Mesenchymal stem cell (in vitro differentiated cells and primary cell): ENCODE results near the gene ENSA.
"Not testable (repeated sequence)": the region's sequence is repeated elsewhere in the genome, so short reads cannot be mapped to it uniquely, and the experiment has no call there.

Source experiments
- DNase-seq: peaks from one replicate; pipeline ENCODE4 v3.0.0-alpha.2; 2013
- H2AFZ ChIP-seq: one replicate; pipeline ENCODE4 v1.6.1; 2013; ENCODE audit warnings: low read depth, mild to moderate bottlenecking, control low read depth, inconsistent platforms, low read length, moderate library complexity
- H2AK5ac ChIP-seq: 2 replicates; pipeline ENCODE4 v1.6.1; 2013; ENCODE audit warnings: low read length, moderate library complexity, mild to moderate bottlenecking, inconsistent platforms; ENCODE audit not compliant: severe bottlenecking
- H2BK120ac ChIP-seq: one replicate; pipeline ENCODE4 v1.6.1; 2013; ENCODE audit warnings: low read depth, mild to moderate bottlenecking, inconsistent platforms, low read length, moderate library complexity
- H2BK12ac ChIP-seq, 2 experiments: one replicate each; pipeline ENCODE4 v1.6.1; 2013; ENCODE audit warnings: inconsistent platforms in 2 of 2, low read length in 2 of 2, mild to moderate bottlenecking in 2 of 2, moderate library complexity in 2 of 2, control low read depth in 1 of 2
- H2BK15ac ChIP-seq: one replicate; pipeline ENCODE4 v1.6.1; 2013; ENCODE audit warnings: mild to moderate bottlenecking, low read depth, inconsistent platforms; ENCODE audit not compliant: poor library complexity, severe bottlenecking
- H2BK5ac ChIP-seq: 2 replicates; pipeline ENCODE4 v1.6.1; 2013; ENCODE audit warnings: low read depth, mild to moderate bottlenecking, low read length, control low read depth, inconsistent platforms; ENCODE audit not compliant: poor library complexity, severe bottlenecking
- H3K14ac ChIP-seq, 2 experiments: one replicate each; pipeline ENCODE4 v1.6.1; 2013; ENCODE audit warnings: inconsistent platforms in 2 of 2, low read length in 2 of 2, control low read depth in 1 of 2, mild to moderate bottlenecking in 1 of 2, moderate library complexity in 1 of 2
- H3K18ac ChIP-seq, 2 experiments: one replicate each; pipeline ENCODE4 v1.6.1; 2013; ENCODE audit warnings: inconsistent platforms in 2 of 2, low read length in 2 of 2, control low read depth in 1 of 2, low read depth in 1 of 2, mild to moderate bottlenecking in 1 of 2
- H3K23ac ChIP-seq, 2 experiments: one replicate each; pipeline ENCODE4 v1.6.1; 2013; ENCODE audit warnings: inconsistent platforms in 2 of 2, low read length in 2 of 2, mild to moderate bottlenecking in 2 of 2, moderate library complexity in 2 of 2, control low read depth in 1 of 2
- H3K27ac ChIP-seq: 2 replicates; pipeline ENCODE4 v1.5.1; 2013; ENCODE audit warnings: mild to moderate bottlenecking, moderate library complexity, low read length, control low read depth, inconsistent platforms; ENCODE audit not compliant: poor library complexity, severe bottlenecking
- H3K27me3 ChIP-seq, 2 experiments: 2 replicates each; pipeline versions ENCODE4 v1.6.1 to v1.7.0; 2013; ENCODE audit warnings: low read length in 2 of 2, mild to moderate bottlenecking in 2 of 2, moderate library complexity in 2 of 2, control low read depth in 1 of 2, inconsistent platforms in 1 of 2; ENCODE audit not compliant: control insufficient read depth in 1 of 2, insufficient read depth in 1 of 2
- H3K36me3 ChIP-seq, 2 experiments: 2 replicates each; pipeline versions ENCODE4 v1.6.1 to v1.7.0; 2013; ENCODE audit warnings: low read length in 2 of 2, control low read depth in 1 of 2, inconsistent platforms in 1 of 2, low read depth in 1 of 2, mild to moderate bottlenecking in 1 of 2; ENCODE audit not compliant: insufficient read depth in 2 of 2, control insufficient read depth in 1 of 2
- H3K4ac ChIP-seq, 2 experiments: one replicate each; pipeline ENCODE4 v1.6.1; 2013; ENCODE audit warnings: inconsistent platforms in 2 of 2, low read length in 2 of 2, mild to moderate bottlenecking in 2 of 2, moderate library complexity in 2 of 2, control low read depth in 1 of 2, low read depth in 1 of 2
- H3K4me1 ChIP-seq: 2 replicates; pipeline ENCODE4 v1.6.1; 2013; ENCODE audit warnings: low read depth, low read length, control low read depth; ENCODE audit not compliant: control insufficient read depth, insufficient read depth
- H3K4me2 ChIP-seq: 2 replicates; pipeline ENCODE4 v1.6.1; 2013; ENCODE audit warnings: low read length, mild to moderate bottlenecking, inconsistent platforms; ENCODE audit not compliant: poor library complexity, severe bottlenecking
- H3K4me3 ChIP-seq, 2 experiments: 2 replicates each; pipeline versions ENCODE4 v1.5.1 to v1.7.0; 2013; ENCODE audit warnings: low read length in 2 of 2, mild to moderate bottlenecking in 2 of 2, control low read depth in 1 of 2, low read depth in 1 of 2; ENCODE audit not compliant: insufficient read depth in 1 of 2
- H3K79me1 ChIP-seq: replicated peaks from 2 replicates; pipeline ENCODE4 v1.6.1; 2013; ENCODE audit warnings: mild to moderate bottlenecking, control low read depth, low read length, inconsistent platforms; ENCODE audit not compliant: poor library complexity, severe bottlenecking
- H3K9ac ChIP-seq: 2 replicates; pipeline ENCODE4 v1.7.0; 2013; ENCODE audit warnings: mild to moderate bottlenecking, low read length, moderate library complexity
- H3K9me3 ChIP-seq: 2 replicates; pipeline ENCODE4 v1.7.0; 2013; ENCODE audit warnings: mild to moderate bottlenecking, low read length; ENCODE audit not compliant: control insufficient read depth
- H4K8ac ChIP-seq: one replicate; pipeline ENCODE4 v1.6.1; 2013; ENCODE audit warnings: inconsistent platforms, mild to moderate bottlenecking, low read length, moderate library complexity
- H4K91ac ChIP-seq: one replicate; pipeline ENCODE4 v1.6.1; 2013; ENCODE audit warnings: mild to moderate bottlenecking, low read length, inconsistent platforms
- WGBS: methylation state at CpG from one replicate; pipeline ENCODE4 v1.1.7; 2013; ENCODE audit warnings: mixed read lengths; 5-methylcytosine and 5-hydroxymethylcytosine counted together

ENSA gene

DNA sequence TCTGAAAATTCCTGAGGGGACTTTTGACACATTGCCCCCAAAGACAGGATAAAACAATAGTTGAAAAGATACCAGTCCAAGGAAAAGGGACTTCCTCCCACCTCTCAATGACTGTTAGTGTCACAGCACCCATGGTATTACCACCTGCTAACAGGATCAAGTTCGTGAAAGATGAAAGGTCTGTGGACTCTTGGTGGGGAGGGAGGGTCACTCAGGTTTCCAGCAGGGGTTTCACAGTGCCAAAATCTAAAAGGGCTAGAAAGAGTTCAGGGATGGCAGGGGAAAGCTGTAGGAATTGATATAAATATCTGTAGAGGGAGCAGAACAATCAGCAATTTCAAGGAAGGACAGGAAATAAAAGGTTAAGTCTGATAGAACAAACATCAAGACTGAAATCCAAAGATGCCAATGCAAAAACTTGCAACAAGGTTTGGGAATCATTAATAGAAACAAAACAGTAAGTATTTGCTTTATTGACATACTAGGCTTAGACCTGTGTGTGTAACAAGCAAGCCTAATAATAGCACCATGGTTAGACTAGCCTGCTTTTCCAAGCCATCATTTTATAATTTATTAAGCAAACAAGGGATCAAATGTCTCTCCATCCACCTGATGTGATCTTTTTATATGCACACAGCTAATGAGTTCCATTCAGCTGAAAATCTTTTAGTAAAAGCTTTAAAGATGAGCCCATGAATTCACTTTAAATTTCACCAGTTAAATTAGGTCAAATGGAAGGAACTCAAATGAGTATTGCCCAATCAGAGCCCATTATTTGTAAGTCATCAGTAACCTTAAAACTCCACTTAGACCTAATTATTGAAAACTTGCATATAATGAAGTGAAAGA is 53.7 kb downstream of the ENSA start:
- DNase-seq = peak; percentile 55
- peak overlapping the region; percentile 96 for H3K9ac ChIP-seq
- peak overlapping the region; percentile 99 for H3K4me2 ChIP-seq
- no peaks in the 10 kb centered on the region for H3K9me3 ChIP-seq
- WGBS = 67% methylated on average over 1 of the region's 1 CpG
- H3K27ac ChIP-seq = peak overlapping the region; percentile 61
- no peak overlapping the region for H2BK15ac ChIP-seq
- H3K14ac ChIP-seq = no peak overlapping the region
- no peak overlapping the region for H4K8ac ChIP-seq
- H3K4me1 ChIP-seq = peaks cover 13% of the 10 kb centered on the region
- peaks cover 3% of the 10 kb centered on the region for H3K79me1 ChIP-seq
- no peak overlapping the region for H3K23ac ChIP-seq
- H2BK5ac ChIP-seq = no peak overlapping the region
- H4K91ac ChIP-seq = no peak overlapping the region
- H3K18ac ChIP-seq = no peak overlapping the region
- no peak overlapping the region for H2BK12ac ChIP-seq
- no peak overlapping the region for H2AFZ ChIP-seq
- H3K27me3 ChIP-seq = no peaks in the 10 kb centered on the region
- no peak overlapping the region for H2AK5ac ChIP-seq
- H3K36me3 ChIP-seq = peaks cover 31 to 77% of the 10 kb centered on the region in 2 experiments
- H3K4ac ChIP-seq = no peak overlapping the region
- H3K4me3 ChIP-seq = peak overlapping the region in 1 of 2 experiments; percentile 92
- no peak overlapping the region for H2BK120ac ChIP-seq

DNA sequence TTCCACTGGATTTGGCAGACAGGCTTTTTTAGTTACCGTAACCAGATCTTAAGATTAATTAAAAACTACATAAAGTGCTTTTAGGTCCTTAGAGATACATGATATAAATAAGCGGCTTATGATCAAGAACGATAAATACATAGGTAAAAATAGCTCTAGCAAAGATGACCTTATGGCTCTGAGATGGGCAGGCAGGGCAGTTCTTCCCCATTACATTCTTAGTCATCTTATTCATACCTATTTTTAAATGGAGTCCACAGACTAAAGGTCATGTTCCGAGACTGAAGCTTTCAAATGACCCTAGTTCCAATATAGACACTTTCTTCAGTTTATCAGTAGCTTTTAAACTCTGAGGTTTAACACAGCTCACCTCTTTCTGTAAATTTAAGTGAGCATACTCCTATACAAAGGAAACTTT is 54.3 kb downstream of the ENSA start:
- Histone ChIP-seq H2AFZ (no peak overlapping the region), H3K4me2 (peak overlapping the region; percentile 99), H3K27ac (peak overlapping the region; percentile 61), H3K36me3 (peaks cover 31 to 77% of the 10 kb centered on the region in 2 experiments), H3K14ac (no peak overlapping the region), H3K27me3 (no peaks in the 10 kb centered on the region), H3K79me1 (peaks cover under 1% of the 10 kb centered on the region), H3K4me3 (peak overlapping the region in 1 of 2 experiments; percentile 92), H3K4ac (no peak overlapping the region), H3K18ac (no peak overlapping the region), H2BK15ac (no peak overlapping the region), H4K8ac (no peak overlapping the region), H2BK5ac (no peak overlapping the region), H3K9ac (peak overlapping the region; percentile 96), H4K91ac (no peak overlapping the region), H3K4me1 (peaks cover 13% of the 10 kb centered on the region), H2BK120ac (no peak overlapping the region), H3K23ac (no peak overlapping the region), H2AK5ac (no peak overlapping the region), H2BK12ac (no peak overlapping the region), H3K9me3 (no peaks in the 10 kb centered on the region)
- peak; percentile 56 for DNase-seq
- 70% methylated on average over 3 of the region's 4 CpGs for WGBS

DNA sequence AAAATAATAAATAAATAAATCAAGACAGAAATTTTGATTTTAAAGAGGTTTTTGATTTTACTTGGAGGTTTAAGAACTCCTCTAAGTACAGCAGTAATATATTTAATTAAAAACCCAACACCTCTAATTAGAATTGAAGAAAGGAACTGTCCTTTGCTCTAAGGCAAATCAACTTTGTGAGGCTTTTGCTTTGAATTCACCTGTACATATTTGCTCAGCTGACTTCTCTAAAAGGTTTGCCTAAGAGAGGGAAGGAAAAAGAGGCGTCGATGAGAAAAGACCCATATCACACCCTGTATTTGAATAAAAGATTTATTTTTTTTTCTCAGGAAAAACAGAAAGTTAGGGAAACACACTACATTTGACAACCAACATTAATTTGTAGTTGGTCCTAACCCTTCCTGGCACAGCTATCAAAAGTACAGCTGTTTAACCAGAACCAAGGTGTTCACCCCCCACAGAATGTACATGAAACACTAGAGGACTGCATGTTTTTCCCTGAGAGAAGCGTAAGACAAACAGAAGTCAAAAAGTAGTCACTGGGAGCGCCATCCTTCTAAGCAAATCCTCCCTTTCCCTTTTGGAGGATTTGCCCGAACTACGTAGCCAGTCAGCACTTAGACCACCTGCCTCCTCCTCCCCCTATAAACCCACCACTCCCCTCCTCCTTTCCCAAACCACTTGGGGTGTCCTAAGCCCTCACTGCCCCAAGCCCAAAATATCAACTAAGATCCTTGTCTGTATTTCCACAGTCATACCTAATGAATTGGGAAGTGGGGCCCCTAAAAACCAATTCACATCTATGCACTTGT is 54.9 kb downstream of the ENSA start:
- Histone ChIP-seq H3K18ac (no peak overlapping the region), H3K23ac (no peak overlapping the region), H2BK5ac (no peak overlapping the region), H2BK120ac (no peak overlapping the region), H3K9me3 (no peaks in the 10 kb centered on the region), H3K27ac (peak overlapping the region; percentile 1), H3K27me3 (no peaks in the 10 kb centered on the region), H4K8ac (no peak overlapping the region), H3K4me2 (peak overlapping the region; percentile 99), H2AK5ac (no peak overlapping the region), H3K4me1 (peaks cover 18% of the 10 kb centered on the region), H3K9ac (peak overlapping the region; percentile 96), H3K14ac (no peak overlapping the region), H3K79me1 (no peaks in the 10 kb centered on the region), H4K91ac (no peak overlapping the region), H2BK15ac (no peak overlapping the region), H3K36me3 (peaks cover 35 to 77% of the 10 kb centered on the region in 2 experiments), H3K4me3 (peak overlapping the region in 1 of 2 experiments; percentile 92), H2AFZ (no peak overlapping the region), H2BK12ac (no peak overlapping the region), H3K4ac (no peak overlapping the region)
- WGBS = 90% methylated on average over 4 of the region's 6 CpGs
- DNase-seq = peak; percentile 74

DNA sequence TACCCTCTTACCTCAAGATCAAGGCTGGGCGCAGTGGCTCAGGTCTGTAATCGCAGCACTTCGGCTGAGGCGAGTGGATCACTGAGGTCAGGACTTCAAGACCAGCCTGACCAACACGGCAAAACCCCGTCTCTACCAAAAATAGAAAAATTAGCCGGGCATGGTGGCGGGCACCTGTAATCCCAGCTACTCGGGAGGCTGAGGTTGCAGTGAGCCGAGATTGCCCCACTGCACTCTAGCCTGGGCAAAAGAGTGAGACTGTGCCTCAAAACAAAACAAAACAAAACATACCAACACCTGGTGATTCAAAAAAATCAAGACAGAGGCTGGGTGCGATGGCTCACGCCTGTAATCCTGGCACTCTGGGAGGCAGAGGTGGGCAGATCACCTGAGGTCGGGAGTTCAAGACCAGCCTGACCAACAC is 55.8 kb downstream of the ENSA start:
- H3K23ac ChIP-seq, H4K8ac ChIP-seq, H3K4me2 ChIP-seq, H3K79me1 ChIP-seq, H3K4ac ChIP-seq, H3K9me3 ChIP-seq, H2AFZ ChIP-seq, H3K18ac ChIP-seq, H2BK5ac ChIP-seq, H2AK5ac ChIP-seq, H2BK15ac ChIP-seq, H2BK12ac ChIP-seq, H3K14ac ChIP-seq, H4K91ac ChIP-seq, H2BK120ac ChIP-seq, H3K27me3 ChIP-seq: not testable (repeated sequence)
- WGBS = 89% methylated on average over 12 of the region's 13 CpGs
- Histone ChIP-seq H3K4me3 (peak overlapping the region in 1 of 2 experiments; percentile 65), H3K27ac (peak overlapping the region; percentile 55), H3K9ac (peak overlapping the region; percentile 96), H3K36me3 (peaks cover 30 to 74% of the 10 kb centered on the region in 2 experiments), H3K4me1 (peaks cover 21% of the 10 kb centered on the region)
- DNase-seq = peak; percentile 64
